Vagina (tissue), 2 donors: ENCODE data around the gene GRP. TPM values are rescaled to one million over a fixed set of nuclear protein-coding genes. Genes with fewer than 3 reads are reported as not detected.

Experiments used
- DNase-seq, 2 donors: peaks; one replicate each; pipeline ENCODE4 v3.0.0-alpha.2; 2017; ENCODE audit errors: extremely low spot score in 2 of 2
- H3K27ac ChIP-seq: fragments of 200-600 bp; sonication (generic); one replicate; pipeline ENCODE4 v1.5.1; 2019
- H3K27me3 ChIP-seq: fragments of 200-600 bp; sonication (generic); one replicate; pipeline ENCODE4 v1.5.1; 2019
- H3K36me3 ChIP-seq, 2 donors: fragments of 200-600 bp; sonication (generic); one replicate each; pipeline ENCODE4 v1.5.1; 2017 to 2019
- H3K4me1 ChIP-seq: fragments of 200-600 bp; sonication (generic); one replicate; pipeline ENCODE4 v1.5.1; 2019
- H3K4me3 ChIP-seq, 2 donors: fragments of 200-600 bp; sonication (generic); 1 replicate in 1 of 2; 2 replicates in 1 of 2; pipeline ENCODE4 v1.5.1; 2016 to 2019
- H3K9me3 ChIP-seq: fragments of 200-600 bp; sonication (generic); one replicate; pipeline ENCODE4 v1.5.1; 2019
- CTCF ChIP-seq, 3 experiments: fragments of 450-650 bp in 2 of 3; fragments of 200-600 bp in 1 of 3; sonication (generic) in 1 of 3; IDR thresholded peaks; one replicate each; pipeline ENCODE4 v1.5.1; 2017 to 2019; ENCODE audit warnings: antibody characterized with exemption in 3 of 3, mild to moderate bottlenecking in 2 of 3, moderate library complexity in 2 of 3
- POLR2A ChIP-seq, 2 donors: fragments of 450-650 bp; IDR thresholded peaks; one replicate each; pipeline ENCODE4 v1.6.1; 2017; ENCODE audit warnings: antibody characterized with exemption in 2 of 2, mild to moderate bottlenecking in 2 of 2, moderate library complexity in 2 of 2
- POLR2AphosphoS5 ChIP-seq, 2 donors: sonication (generic); formaldehyde crosslinking; IDR thresholded peaks; one replicate each; pipeline ENCODE4 v1.9.0; 2017; ENCODE audit warnings: antibody characterized with exemption in 2 of 2, mild to moderate bottlenecking in 2 of 2, low read depth in 1 of 2; ENCODE audit not compliant: insufficient read depth in 1 of 2
- intact Hi-C: fragments of 100-400 bp; cut with DNase I; formaldehyde crosslinking; loops from one replicate; pipeline ENCODE4 v1.15.1; 2023
- total RNA-seq: library from RNA; depleted of rRNA; stranded (reverse); fragments of >200 nt; gene quantifications from one replicate; pipeline ENCODE4 v1.2.3, GENCODE V29; 2016

The GRP gene
- total RNA-seq, 1 donor from 2014 or later: not detected

GRCh38 chr18:59222341-59222740, 2.4 kb downstream of the GRP start:
- H3K4me3 ChIP-seq: no peak overlapping the region
- H3K27me3 ChIP-seq: peaks cover 7% of the 10 kb centered on the region
- intact Hi-C loops: no loop called here
- no peaks in the 10 kb centered on the region for H3K36me3 ChIP-seq
- H3K9me3 ChIP-seq: no peaks in the 10 kb centered on the region
- DNase-seq: no peak
- no peak overlapping the region for H3K27ac ChIP-seq
- TF ChIP-seq POLR2A (IDR thresholded peaks at IDR 0.05): no peak
- H3K4me1 ChIP-seq: peaks cover 8% of the 10 kb centered on the region

GRCh38 chr18:59228351-59228750, 8.4 kb downstream of the GRP start:
- Histone ChIP-seq H3K27ac (no peak overlapping the region), H3K9me3 (no peaks in the 10 kb centered on the region), H3K4me3 (no peak overlapping the region), H3K4me1 (no peaks in the 10 kb centered on the region), H3K27me3 (no peaks in the 10 kb centered on the region), H3K36me3 (no peaks in the 10 kb centered on the region)
- no peak for DNase-seq
- TF ChIP-seq CTCF (IDR thresholded peaks at IDR 0.05) (no peak), POLR2AphosphoS5 (IDR thresholded peaks at IDR 0.05; ENCODE audit: insufficient read depth in 1 of 2, low read depth in 1 of 2) (no peak), POLR2A (IDR thresholded peaks at IDR 0.05) (no peak)
- intact Hi-C loops: no loop called here

- intact Hi-C loops: no loop called here
- Histone ChIP-seq H3K9me3 (no peaks in the 10 kb centered on the region), H3K27me3 (no peaks in the 10 kb centered on the region), H3K4me1 (no peaks in the 10 kb centered on the region), H3K36me3 (no peaks in the 10 kb centered on the region), H3K4me3 (no peak overlapping the region), H3K27ac (no peak overlapping the region)
- DNase-seq: peak in 1 of 2 donors; percentile 10
- no peak for TF ChIP-seq CTCF (IDR thresholded peaks at IDR 0.05)
These were observed 9.2 kb downstream of the GRP start for GRCh38 chr18:59229191-59229590.

- TF ChIP-seq POLR2AphosphoS5 (IDR thresholded peaks at IDR 0.05; ENCODE audit: insufficient read depth in 1 of 2, low read depth in 1 of 2): no peak
- no peak for TF ChIP-seq CTCF (IDR thresholded peaks at IDR 0.05)
- TF ChIP-seq POLR2A (IDR thresholded peaks at IDR 0.05): no peak
- Histone ChIP-seq H3K4me3 (no peak overlapping the region), H3K4me1 (no peaks in the 10 kb centered on the region), H3K27me3 (no peaks in the 10 kb centered on the region), H3K9me3 (no peaks in the 10 kb centered on the region), H3K27ac (no peak overlapping the region), H3K36me3 (no peaks in the 10 kb centered on the region)
- intact Hi-C loops: no loop called here
- DNase-seq: peak in 1 of 2 donors; percentile 16
These were observed 9.9 kb downstream of the GRP start for GRCh38 chr18:59229701-59230443.

GRCh38 chr18:59231114-59231513, 11.2 kb downstream of the GRP start:
- Histone ChIP-seq H3K27ac (no peak overlapping the region), H3K4me1 (no peaks in the 10 kb centered on the region), H3K27me3 (no peaks in the 10 kb centered on the region), H3K9me3 (no peaks in the 10 kb centered on the region), H3K36me3 (no peaks in the 10 kb centered on the region), H3K4me3 (no peak overlapping the region)
- intact Hi-C loops: no loop called here
- TF ChIP-seq POLR2A (IDR thresholded peaks at IDR 0.05) (no peak), POLR2AphosphoS5 (IDR thresholded peaks at IDR 0.05; ENCODE audit: insufficient read depth in 1 of 2, low read depth in 1 of 2) (no peak), CTCF (IDR thresholded peaks at IDR 0.05) (no peak)
- no peak for DNase-seq
